SU-DHL-6 (cell line): ENCODE measurements around the gene RAB40B.

Experiments
- CTCF ChIP-seq: fragments of 200-600 bp; sonication (generic); IDR thresholded peaks from one replicate; pipeline ENCODE4 v1.5.1; 2017; ENCODE audit warnings: antibody characterized with exemption, mild to moderate bottlenecking, low read length, moderate library complexity; ENCODE audit not compliant: insufficient read depth, poor library complexity, severe bottlenecking
- EZH2phosphoT487 ChIP-seq: fragments of 200-600 bp; sonication (generic), shearing (Covaris generic); conservative IDR thresholded peaks from 2 replicates; pipeline ENCODE4 v1.6.1; 2018; ENCODE audit warnings: mild to moderate bottlenecking, antibody characterized with exemption, low read length, moderate library complexity, mixed read lengths

GRCh38 chr17:82668631-82669099 is 29.8 kb downstream of the RAB40B start:
- TF ChIP-seq CTCF (peak; percentile 50), EZH2phosphoT487 (no peak)
